K562 (cell line): ENCODE data around the gene SFN. TPM values are rescaled to one million over a fixed set of nuclear protein-coding genes. Genes with fewer than 3 reads are reported as not detected.

Source experiments
- ATAC-seq: fragments of 200-7000 bp; cut with Tn5 transposase; 3 replicates; pipeline ENCODE4 v1.9.1; 2020; ENCODE audit warnings: moderate library complexity
- BruUV-seq: library from RNA; stranded (reverse); fragments of 400-500 nt; replicated peaks from 2 replicates; lab custom pipeline; 2021; lab: Mats Ljungman, UMichigan
- CTCF ChIA-PET: fragments of 300-600 bp; formaldehyde crosslinking; extraction: SDS; loops from one replicate; lab custom pipeline; 2021; ENCODE audit warnings: low intra/inter-chr PET ratio; lab: Yijun Ruan, JAX
- POLR2A ChIA-PET: fragments of 300-600, 350-650 bp; sonication (Branson Sonifier 250); formaldehyde crosslinking; extraction: SDS; loops from one replicate; lab custom pipeline; 2021; ENCODE audit warnings: antibody characterized with exemption, inconsistent platforms; lab: Yijun Ruan, JAX
- DNase-seq, 4 experiments: peaks; one replicate each; pipeline versions ENCODE4 v3.0.0 to v3.0.0-alpha.2; 2011 to 2018; ENCODE audit warnings: low spot score in 3 of 4, mixed read lengths in 3 of 4; ENCODE audit errors: extremely low read depth in 1 of 4
- FAIRE-seq: peaks from 2 replicates; lab custom pipeline; 2011; peaks lifted over from hg19 to GRCh38; lab: Jason Lieb, UNC
- H2AFZ ChIP-seq: 2 replicates; pipeline ENCODE4 v1.6.0; 2011; ENCODE audit warnings: low read depth, low read length, control low read depth, inconsistent platforms
- H3K27ac ChIP-seq: fragments of 200-600 bp; 3 replicates; pipeline ENCODE4 v1.8.0; 2011; ENCODE audit warnings: low read depth, mild to moderate bottlenecking, control low read depth, inconsistent platforms, low read length, moderate library complexity, mixed read lengths; ENCODE audit errors: extremely low read depth
- H3K27me3 ChIP-seq, 2 experiments: fragments of 300-600 bp in 1 of 2; 2 replicates in 1 of 2; 3 replicates in 1 of 2; pipeline versions ENCODE4 v1.6.0 to v1.8.0; 2011; ENCODE audit warnings: inconsistent platforms in 2 of 2, low read length in 2 of 2, mild to moderate bottlenecking in 1 of 2, mixed read lengths in 1 of 2, moderate library complexity in 1 of 2; ENCODE audit not compliant: control insufficient read depth in 2 of 2, insufficient read depth in 2 of 2
- H3K36me3 ChIP-seq: fragments of 300-600 bp; 3 replicates; pipeline ENCODE4 v1.8.0; 2011; ENCODE audit warnings: mild to moderate bottlenecking, low read length, inconsistent platforms; ENCODE audit not compliant: control insufficient read depth, insufficient read depth
- H3K4me1 ChIP-seq, 2 experiments: fragments of 200-600 bp in 1 of 2; replicated peaks in 1 of 2; 2 replicates in 1 of 2; 3 replicates in 1 of 2; pipeline versions ENCODE4 v1.5.1 to v1.8.0; 2011; ENCODE audit warnings: inconsistent platforms in 2 of 2, low read length in 2 of 2, mild to moderate bottlenecking in 1 of 2, mixed read lengths in 1 of 2, moderate library complexity in 1 of 2; ENCODE audit not compliant: control insufficient read depth in 2 of 2, insufficient read depth in 2 of 2
- H3K4me2 ChIP-seq: 2 replicates; pipeline ENCODE4 v1.6.1; 2011; ENCODE audit warnings: low read length, control low read depth, inconsistent platforms, mixed read lengths; ENCODE audit not compliant: insufficient read depth
- H3K4me3 ChIP-seq: fragments of 200-600 bp; sonication (generic), shearing (Covaris generic); 2 replicates; pipeline ENCODE4 v1.5.1; 2016; ENCODE audit warnings: control low read depth, inconsistent platforms
- H3K79me2 ChIP-seq: fragments of 200-600 bp; 3 replicates; pipeline ENCODE4 v1.8.0; 2011; ENCODE audit warnings: low read length, inconsistent platforms; ENCODE audit not compliant: control insufficient read depth, insufficient read depth
- H3K9ac ChIP-seq, 2 experiments: 2 replicates each; pipeline versions ENCODE4 v1.6.0 to v1.6.1; 2011; ENCODE audit warnings: low read depth in 2 of 2, low read length in 2 of 2, control low read depth in 1 of 2, inconsistent platforms in 1 of 2, mild to moderate bottlenecking in 1 of 2, mixed read lengths in 1 of 2; ENCODE audit not compliant: insufficient read depth in 1 of 2
- H3K9me1 ChIP-seq: one replicate; pipeline ENCODE4 v1.6.0; 2011; ENCODE audit warnings: inconsistent platforms, mild to moderate bottlenecking, low read length, moderate library complexity; ENCODE audit not compliant: control insufficient read depth, insufficient read depth
- H3K9me3 ChIP-seq: replicated peaks from 2 replicates; pipeline ENCODE4 v1.5.1; 2011; ENCODE audit warnings: low read depth, low read length, inconsistent platforms; ENCODE audit not compliant: control insufficient read depth, insufficient read depth
- H4K20me1 ChIP-seq: replicated peaks from 2 replicates; pipeline ENCODE4 v1.6.1; 2011; ENCODE audit warnings: low read length, inconsistent platforms, mixed read lengths; ENCODE audit not compliant: control insufficient read depth, insufficient read depth
- CTCFL ChIP-seq: IDR thresholded peaks from 2 replicates; pipeline ENCODE4 v1.6.1; 2011; ENCODE audit warnings: borderline replicate concordance, low read depth, mild to moderate bottlenecking, moderate library complexity, low read length; ENCODE audit not compliant: insufficient read depth, poor library complexity, severe bottlenecking
- E2F4 ChIP-seq: sonication (generic); formaldehyde crosslinking; IDR thresholded peaks from 2 replicates; pipeline ENCODE4 v1.8.0; 2022; ENCODE audit warnings: mild to moderate bottlenecking, low read depth, missing genetic modification reagents
- HDAC1 ChIP-seq, 2 experiments: fragments of 450-650 bp; IDR thresholded peaks; 2 replicates each; pipeline ENCODE4 v1.6.1; 2016 to 2017; ENCODE audit warnings: inconsistent platforms in 1 of 2, mild to moderate bottlenecking in 1 of 2, moderate library complexity in 1 of 2
- KDM2B ChIP-seq: fragments of 250-450 bp; sonication (Bioruptor Pico); IDR thresholded peaks from 2 replicates; pipeline ENCODE4 v1.8.0; 2021; ENCODE audit warnings: mild to moderate bottlenecking, moderate library complexity
- KDM4B ChIP-seq, 2 experiments: fragments of 450-650 bp in 1 of 2; sonication (generic) in 1 of 2; IDR thresholded peaks; 2 replicates each; pipeline ENCODE4 v1.6.1; 2016 to 2017; ENCODE audit warnings: borderline replicate concordance in 2 of 2, antibody characterized with exemption in 1 of 2, low read depth in 1 of 2, mild to moderate bottlenecking in 1 of 2
- NUFIP1 ChIP-seq: fragments of 450-650 bp; IDR thresholded peaks from 2 replicates; pipeline ENCODE4 v1.6.1; 2018; ENCODE audit not compliant: partially characterized antibody
- RBM34 ChIP-seq: fragments of 200-400 bp; formaldehyde crosslinking; IDR thresholded peaks from 2 replicates; pipeline ENCODE4 v1.6.1; 2018; ENCODE audit warnings: low read length, borderline replicate concordance; ENCODE audit not compliant: insufficient read depth
- SPI1 ChIP-seq: IDR thresholded peaks from 2 replicates; pipeline ENCODE4 v1.6.1; 2011; ENCODE audit warnings: low read depth, low read length, control low read depth, borderline replicate concordance
- SRF ChIP-seq, 2 experiments: fragments of 250-450, 450-650 bp in 1 of 2; sonication (Bioruptor Pico) in 1 of 2; sonication (generic) in 1 of 2; formaldehyde crosslinking; IDR thresholded peaks; 2 replicates each; pipeline versions ENCODE4 v1.5.0 to v1.5.1; 2020 to 2022; ENCODE audit warnings: mild to moderate bottlenecking in 1 of 2, missing genetic modification reagents in 1 of 2
- ZNF518B ChIP-seq: fragments of 250-450 bp; sonication (Bioruptor Pico); IDR thresholded peaks from 2 replicates; pipeline ENCODE4 v1.5.0; 2021; ENCODE audit warnings: mild to moderate bottlenecking, moderate library complexity
- ZNF644 ChIP-seq: fragments of 200-800 bp; sonication (Bioruptor generic); IDR thresholded peaks from 2 replicates; pipeline ENCODE4 v1.6.1; 2016; ENCODE audit warnings: low read depth, missing genetic modification characterization, missing compliant biosample characterization
- ZNF780A ChIP-seq: fragments of 250-450 bp; sonication (Bioruptor Pico); IDR thresholded peaks from 2 replicates; pipeline ENCODE4 v1.5.0; 2021; ENCODE audit warnings: mild to moderate bottlenecking
- ZNF785 ChIP-seq: fragments of 250-450 bp; sonication (Bioruptor Pico); IDR thresholded peaks from 2 replicates; pipeline ENCODE4 v1.4.0; 2020; ENCODE audit warnings: mild to moderate bottlenecking
- WGBS: fragments of 100-300 bp; shearing (Covaris generic); methylation state at CpG from one replicate; pipeline ENCODE4 v1.1.6; 2016; ENCODE audit warnings: low coverage, mixed read lengths; ENCODE audit not compliant: insufficient coverage; ENCODE audit errors: missing lambda C conversion rate; 5-methylcytosine and 5-hydroxymethylcytosine counted together
- in situ Hi-C: fragments of 300-500 bp; cut with MboI; formaldehyde crosslinking; loops from 4 replicates; pipeline ENCODE4 v1.15.0; 2018; ENCODE audit warnings: inconsistent platforms, mixed read lengths
- intact Hi-C: fragments of 100-400 bp; cut with micrococcal nuclease; formaldehyde crosslinking; loops from 2 replicates; pipeline ENCODE4 v1.14.2; 2022
- polyA plus RNA-seq, 8 experiments: library from polyadenylated mRNA; depleted of rRNA in 4 of 8; stranded (reverse) in 5 of 8; unstranded in 3 of 8; fragments of >200 nt; fragmentation: Nextera tagmentation in 2 of 8; fragmentation: Illumina TruSeq in 1 of 8; extraction: Ambion mirVana in 2 of 8; extraction: Trizol in 1 of 8; gene quantifications; 2 replicates each; pipeline versions ENCODE4 v1.2.1 to v1.2.3, GENCODE V29; 2011 to 2014; ENCODE audit warnings: inconsistent platforms in 1 of 8, missing spikeins in 1 of 8
- total RNA-seq, 7 experiments: library from RNA; depleted of rRNA in 6 of 7; stranded (reverse); fragments of >200 nt in 6 of 7; fragmentation: Illumina TruSeq in 2 of 7; extraction: Trizol in 2 of 7; gene quantifications; 2 replicates each; pipeline versions ENCODE4 v1.2.1 to v1.2.3, GENCODE V29; 2011 to 2021; ENCODE audit warnings: low replicate concordance in 1 of 7

Gene SFN
- total and polyA plus RNA-seq, 9 of the 15 experiments (the other 6 are each of a cell fraction or from before 2014, with no cell fraction given) = 0.10 to 3.8 (median 2.0) TPM

GRCh38 chr1:26900001-26900814 is 37.3 kb downstream of the SFN start, which contains the start of gene GPATCH3:
Gene GPATCH3, minus strand, starts transcription at chr1:26900467. Its CDS starts 25 bp downstream, at chr1:26900442.
- in situ Hi-C loops (no loop called here), intact Hi-C loops (loop anchor here (1.0 kb wide), 1 partner anchor 10 kb away; the partner anchor contains the start of gene GPN2)
- DNase-seq (peak; percentile 92 to 99 (median 94)), ATAC-seq (peak; percentile 92), FAIRE-seq (peak; percentile 96)
- ChIA-PET POLR2A (interaction anchor here (0.6 to 5.8 kb wide), 23 partner anchors 9 to 400 kb away, joined by 3 to 110 read pairs (median 4); partner anchors contain the start of genes GPN2, NR0B2, NUDC and RPS6KA1), CTCF (interaction anchor here (0.6 kb wide), 1 partner anchor 10 kb away, joined by 4 read pairs; the partner anchor contains the start of gene GPN2)
- Histone ChIP-seq H3K4me1 (peaks cover 9 to 18% of the 10 kb centered on the region in 2 experiments; a peak in 4 of 5 replicates), H3K36me3 (peaks cover 27% of the 10 kb centered on the region), H3K27ac (peak within 1 kb of the TSS; percentile 81), H3K79me2 (peaks cover 35% of the 10 kb centered on the region), H2AFZ (peak within 1 kb of the TSS; percentile 94), H3K27me3 (no peaks in the 10 kb centered on the region; a peak in 1 of 5 replicates), H4K20me1 (no peaks in the 10 kb centered on the region), H3K9me1 (no peaks in the 10 kb centered on the region), H3K4me2 (peak within 1 kb of the TSS; percentile 91), H3K9me3 (no peaks in the 10 kb centered on the region), H3K9ac (peak within 1 kb of the TSS; percentile 88 to 97), H3K4me3 (peak within 1 kb of the TSS; percentile 91)
- WGBS = under 1% methylated on average over 50 of the region's 50 CpGs
- BruUV-seq = TSS peak; percentile 79
- TF ChIP-seq RBM34 = no peak
- TF ChIP-seq KDM4B (IDR thresholded peaks at IDR 0.05; ENCODE audit: borderline replicate concordance in 2 of 2, low read depth in 1 of 2) = no peak; a peak in 1 of 4 replicates
- no peak; a peak in 2 of 4 replicates for TF ChIP-seq SRF (CRISPR knock-in tag; IDR thresholded peaks at IDR 0.05)
- TF ChIP-seq ZNF518B = no peak
- peak; percentile 95 to 100 for TF ChIP-seq HDAC1 (IDR thresholded peaks at IDR 0.05)
- TF ChIP-seq SPI1 = no peak
- TF ChIP-seq ZNF785 (CRISPR knock-in tag) = no peak
- no peak for TF ChIP-seq KDM2B (CRISPR knock-in tag)
- TF ChIP-seq ZNF780A (CRISPR knock-in tag) = no peak
- TF ChIP-seq CTCFL = no peak
- TF ChIP-seq ZNF644 (tag) = 0 out of 2 replicates have a peak, but pooled peaks have one; percentile 3
- TF ChIP-seq E2F4 (CRISPR knock-in tag) = no peak
- TF ChIP-seq NUFIP1 = no peak
